NCI-H2107 treated with DMSO at 0.1 percent for 48 hours (cell line): ENCODE results near the gene PALMD.

ENCODE experiments used
- DNase-seq: peaks from one replicate; lab custom pipeline; 2025; ENCODE audit not compliant: unreplicated experiment; lab: John Stamatoyannopoulos, UW

PALMD gene, protein sequence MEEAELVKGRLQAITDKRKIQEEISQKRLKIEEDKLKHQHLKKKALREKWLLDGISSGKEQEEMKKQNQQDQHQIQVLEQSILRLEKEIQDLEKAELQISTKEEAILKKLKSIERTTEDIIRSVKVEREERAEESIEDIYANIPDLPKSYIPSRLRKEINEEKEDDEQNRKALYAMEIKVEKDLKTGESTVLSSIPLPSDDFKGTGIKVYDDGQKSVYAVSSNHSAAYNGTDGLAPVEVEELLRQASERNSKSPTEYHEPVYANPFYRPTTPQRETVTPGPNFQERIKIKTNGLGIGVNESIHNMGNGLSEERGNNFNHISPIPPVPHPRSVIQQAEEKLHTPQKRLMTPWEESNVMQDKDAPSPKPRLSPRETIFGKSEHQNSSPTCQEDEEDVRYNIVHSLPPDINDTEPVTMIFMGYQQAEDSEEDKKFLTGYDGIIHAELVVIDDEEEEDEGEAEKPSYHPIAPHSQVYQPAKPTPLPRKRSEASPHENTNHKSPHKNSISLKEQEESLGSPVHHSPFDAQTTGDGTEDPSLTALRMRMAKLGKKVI

DNA sequence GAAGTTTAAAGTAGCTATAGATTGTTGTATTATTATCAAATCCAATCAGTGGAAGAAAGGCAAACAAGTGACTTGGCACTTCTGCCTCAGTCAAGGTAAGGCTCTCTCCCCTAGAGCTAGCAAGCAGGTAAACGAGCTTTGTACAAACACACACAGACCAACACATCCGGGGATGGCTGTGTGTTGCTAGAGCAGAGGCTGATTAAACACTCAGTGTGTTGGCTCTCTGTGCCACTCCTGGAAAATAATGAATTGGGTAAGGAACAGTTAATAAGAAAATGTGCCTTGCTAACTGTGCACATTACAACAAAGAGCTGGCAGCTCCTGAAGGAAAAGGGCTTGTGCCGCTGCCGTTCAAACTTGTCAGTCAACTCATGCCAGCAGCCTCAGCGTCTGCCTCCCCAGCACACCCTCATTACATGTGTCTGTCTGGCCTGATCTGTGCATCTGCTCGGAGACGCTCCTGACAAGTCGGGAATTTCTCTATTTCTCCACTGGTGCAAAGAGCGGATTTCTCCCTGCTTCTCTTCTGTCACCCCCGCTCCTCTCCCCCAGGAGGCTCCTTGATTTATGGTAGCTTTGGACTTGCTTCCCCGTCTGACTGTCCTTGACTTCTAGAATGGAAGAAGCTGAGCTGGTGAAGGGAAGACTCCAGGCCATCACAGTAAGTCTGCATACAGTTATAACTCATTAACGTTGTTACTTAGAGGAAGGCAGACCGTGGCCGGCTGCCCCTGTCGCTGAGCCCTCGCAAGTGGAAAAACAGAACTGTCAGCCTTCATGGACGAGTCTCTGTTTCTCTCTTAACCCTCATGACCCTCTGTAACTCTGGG lies at the start of gene PALMD:
Gene PALMD (plus strand): TSS at position 415 of the 833 bp plus-strand sequence. CDS start 205 bp downstream, at position 620.
- no peak for DNase-seq

DNA sequence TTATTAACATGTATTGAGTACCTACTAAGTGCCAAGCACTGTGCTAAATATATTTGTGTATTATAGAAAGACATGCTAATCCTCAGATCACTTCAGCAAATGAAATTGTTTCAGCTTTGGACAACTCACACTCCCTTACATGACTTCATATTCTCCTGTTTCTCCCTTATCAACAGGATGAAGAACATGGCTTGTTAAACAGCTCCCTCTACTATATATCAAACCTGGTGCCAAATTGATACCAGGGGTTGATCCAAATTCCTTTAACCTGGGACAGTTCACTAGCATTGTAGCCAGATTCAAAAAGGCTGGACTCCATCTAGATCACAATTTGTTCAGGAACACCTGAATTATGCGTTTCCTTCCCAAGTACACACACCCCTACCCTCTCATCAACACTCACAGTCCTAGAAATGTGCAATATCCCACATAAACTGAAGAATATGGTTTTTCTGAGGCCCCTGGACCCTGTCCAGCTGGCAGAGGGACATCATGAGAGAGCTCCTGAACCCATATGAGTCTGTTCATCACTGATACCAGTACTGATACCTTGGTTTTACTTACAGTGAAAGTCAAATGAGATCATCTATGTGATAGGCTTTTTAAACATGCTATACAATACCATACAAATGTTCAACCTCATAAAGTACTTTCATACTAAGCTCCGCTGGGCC lies 47.0 kb upstream of the PALMD start:
- no peak for DNase-seq

DNA sequence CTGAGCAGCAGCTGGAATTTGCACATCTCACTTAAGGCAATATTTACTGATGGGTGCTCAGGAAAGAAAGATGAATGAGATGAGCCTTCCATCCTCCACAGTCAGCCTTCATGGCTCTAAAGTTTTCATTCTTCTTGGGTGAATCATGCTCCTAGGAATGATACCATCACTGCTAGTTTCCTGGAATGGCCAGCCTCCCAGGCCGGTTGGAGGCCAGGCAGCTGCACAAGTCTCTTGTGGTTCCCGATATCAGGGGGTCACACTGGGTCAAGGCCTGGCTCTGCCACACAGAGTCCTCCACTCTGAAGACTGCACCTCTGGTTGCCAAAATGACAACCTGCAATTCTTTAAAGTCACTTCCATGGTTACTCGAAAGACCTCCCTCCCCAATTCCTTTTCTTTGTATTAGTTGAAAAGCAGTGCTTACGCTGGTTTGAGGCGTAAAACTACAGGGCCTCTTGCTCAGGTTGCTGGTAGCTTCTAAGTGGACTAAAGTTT lies 46.2 kb upstream of the PALMD start:
- no peak for DNase-seq

DNA sequence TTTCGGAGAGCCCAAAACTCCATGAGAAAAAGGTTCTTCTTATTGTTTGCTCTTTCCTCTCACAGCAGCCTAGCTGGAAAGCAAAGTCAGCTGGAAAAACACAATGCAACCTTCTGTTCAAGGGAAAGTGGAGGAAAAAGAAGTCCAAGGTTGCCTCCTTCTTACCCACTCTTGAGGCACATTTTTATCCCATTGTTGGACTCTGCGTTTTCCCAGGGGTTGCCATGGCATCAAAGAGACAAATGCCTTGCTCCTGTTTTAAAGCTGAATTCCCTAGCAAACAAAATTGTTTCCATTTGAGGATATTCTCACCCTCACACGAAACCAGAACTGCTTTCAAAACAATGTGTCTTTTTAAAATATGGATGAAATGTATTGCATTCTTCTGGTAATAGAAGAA lies 45.1 kb upstream of the PALMD start:
- DNase-seq: no peak

DNA sequence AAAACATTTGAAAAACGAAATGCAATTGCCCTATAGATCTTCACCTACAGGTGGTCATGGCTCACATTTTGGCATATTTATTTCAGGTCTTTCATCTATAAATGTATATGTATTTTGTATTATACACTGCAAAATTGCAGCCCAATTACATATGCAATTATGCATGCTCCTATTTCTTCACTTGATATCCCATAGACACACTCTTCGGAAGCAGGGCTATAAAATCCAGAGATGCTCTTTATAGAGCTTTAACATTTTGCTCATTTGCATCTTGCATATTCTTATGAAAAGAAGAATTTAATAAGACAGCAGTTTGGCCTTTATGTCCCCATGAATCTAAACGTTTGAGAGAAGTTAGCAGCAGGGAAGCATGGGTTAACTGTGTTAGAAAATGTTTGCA lies 44.7 kb upstream of the PALMD start:
- DNase-seq: no peak

DNA sequence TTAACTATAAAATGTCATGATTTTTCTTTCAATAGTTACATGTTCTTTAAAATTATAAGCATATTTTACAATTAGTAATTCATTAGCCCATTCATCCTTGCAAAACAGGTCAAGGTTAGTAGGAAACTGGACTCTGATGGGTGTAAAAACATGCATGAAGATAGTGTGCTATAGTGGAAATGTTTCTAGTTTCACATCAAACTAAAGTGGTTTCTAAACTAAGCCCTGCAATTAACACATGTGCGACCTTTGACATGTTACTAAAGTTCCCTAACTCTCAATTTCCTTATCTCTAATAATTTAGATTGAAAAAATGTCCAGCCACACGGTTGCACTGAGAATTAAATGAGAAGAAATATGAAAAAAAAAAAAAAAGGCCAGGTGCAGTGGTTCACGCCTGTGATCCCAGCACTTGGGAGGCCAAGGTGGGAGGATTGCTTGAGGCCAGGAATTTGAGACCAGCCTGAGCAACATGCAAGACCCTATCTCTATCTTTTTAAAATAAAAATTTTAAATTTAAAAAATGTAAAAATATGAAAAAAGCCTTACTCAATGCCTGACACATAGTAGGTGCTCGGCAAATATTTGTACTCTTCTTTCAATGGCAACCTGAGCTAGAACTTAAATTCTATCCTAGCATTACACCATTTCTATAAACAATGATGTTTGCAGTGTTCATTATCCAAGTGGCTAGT lies 44.1 kb upstream of the PALMD start:
- no peak for DNase-seq

DNA sequence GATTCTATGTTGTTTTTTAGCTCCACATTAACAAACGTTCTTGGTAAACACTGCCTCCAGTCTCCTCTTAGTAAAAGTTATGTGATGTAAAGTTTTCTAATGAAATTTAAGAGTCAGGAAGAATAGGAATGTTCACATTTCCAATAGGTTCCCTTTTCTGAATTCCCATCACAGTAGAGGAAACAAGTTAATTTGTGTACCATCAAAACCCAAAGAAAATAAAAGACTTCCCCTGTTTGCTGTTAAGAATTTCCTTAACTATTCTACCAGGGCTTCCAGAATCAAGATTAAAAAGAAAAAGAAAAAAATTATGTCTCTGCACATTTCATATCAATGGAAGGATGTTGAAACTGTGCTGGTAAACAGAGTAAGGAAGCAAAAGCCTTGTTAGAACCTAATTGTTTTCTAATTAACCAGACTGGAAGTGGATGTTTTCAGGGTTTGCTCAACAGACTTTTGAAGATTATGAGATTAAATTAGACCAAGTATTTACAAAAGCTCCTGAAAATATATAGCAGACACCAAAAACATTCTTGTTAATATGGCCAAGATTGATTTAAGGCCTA lies 43.4 kb upstream of the PALMD start:
- DNase-seq: no peak

DNA sequence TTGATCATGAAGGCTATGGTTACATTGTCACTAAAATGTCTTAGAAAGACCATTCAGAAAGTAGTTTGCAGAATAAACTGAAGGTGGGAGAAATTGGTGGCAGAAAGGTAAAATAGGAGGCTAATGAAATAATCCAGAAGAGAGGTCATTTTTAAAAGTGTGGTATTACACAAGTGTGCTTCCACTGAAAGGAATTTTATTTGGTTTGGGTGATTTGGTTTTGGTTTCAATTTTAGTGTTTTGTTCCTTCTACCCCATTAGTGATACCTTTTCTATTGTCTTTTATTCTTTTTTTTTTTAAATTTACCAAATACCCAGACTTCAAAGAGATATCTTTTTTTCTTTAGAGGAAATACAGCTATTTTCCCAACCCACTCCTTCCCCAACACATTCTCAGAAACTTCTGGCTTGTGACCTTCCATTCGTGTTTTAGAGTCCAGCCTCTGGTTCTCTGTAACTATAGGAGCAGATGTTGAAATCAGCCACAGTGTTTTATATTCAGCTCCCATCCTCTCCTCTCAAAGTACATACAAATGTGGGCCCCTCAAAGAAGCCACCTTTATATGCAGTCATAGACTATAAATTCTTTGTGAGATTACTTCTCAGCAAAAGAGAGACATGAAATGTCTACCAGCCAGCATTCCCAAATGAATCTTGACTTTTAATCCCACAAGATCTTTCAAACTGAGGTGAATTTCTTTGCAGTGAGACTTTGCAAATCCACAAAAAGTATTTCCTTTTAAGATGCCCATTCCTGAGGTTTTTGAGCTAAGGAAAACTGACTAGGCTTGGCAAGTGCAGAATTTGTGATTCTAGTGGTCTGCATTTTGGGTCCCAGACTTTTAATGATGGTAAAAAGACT lies 42.0 kb upstream of the PALMD start:
- DNase-seq: no peak

DNA sequence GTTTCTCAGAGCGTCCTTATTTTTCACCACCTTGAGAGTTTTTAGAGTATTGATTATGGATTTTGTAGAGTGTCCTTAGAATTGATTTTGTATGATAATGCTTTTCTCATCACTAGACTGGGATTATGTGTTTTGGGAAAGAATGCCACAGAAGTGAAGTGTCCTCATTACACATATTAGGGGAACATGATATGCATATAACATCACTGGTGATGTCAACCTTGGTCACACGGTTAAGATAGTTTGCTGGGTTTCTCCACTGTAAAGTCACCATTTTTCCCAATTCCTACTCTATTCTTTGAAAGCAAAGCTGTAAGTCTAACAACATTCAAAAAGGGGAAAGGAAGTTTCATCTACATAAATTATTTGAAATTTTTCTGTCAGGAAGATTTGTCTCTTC lies 39.6 kb upstream of the PALMD start:
- no peak for DNase-seq

DNA sequence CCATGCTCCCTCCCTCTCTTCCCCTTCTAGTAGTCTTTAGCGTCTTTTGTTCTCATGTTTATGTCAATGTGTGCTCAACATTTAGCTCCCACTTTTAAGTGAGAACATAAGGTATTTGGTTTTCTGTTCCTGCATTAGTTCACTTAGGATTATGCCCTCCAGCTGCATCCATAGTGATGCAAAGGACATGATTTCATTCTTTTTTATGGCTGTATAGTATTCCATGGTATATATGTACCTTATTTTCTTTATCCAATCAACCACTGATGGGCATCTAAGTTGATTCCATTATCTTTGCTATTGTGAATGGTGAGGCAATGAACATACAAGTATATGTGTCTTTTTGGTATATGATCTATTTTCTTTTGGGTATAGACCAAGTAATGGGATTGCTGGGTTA lies 38.3 kb upstream of the PALMD start:
- no peak for DNase-seq

DNA sequence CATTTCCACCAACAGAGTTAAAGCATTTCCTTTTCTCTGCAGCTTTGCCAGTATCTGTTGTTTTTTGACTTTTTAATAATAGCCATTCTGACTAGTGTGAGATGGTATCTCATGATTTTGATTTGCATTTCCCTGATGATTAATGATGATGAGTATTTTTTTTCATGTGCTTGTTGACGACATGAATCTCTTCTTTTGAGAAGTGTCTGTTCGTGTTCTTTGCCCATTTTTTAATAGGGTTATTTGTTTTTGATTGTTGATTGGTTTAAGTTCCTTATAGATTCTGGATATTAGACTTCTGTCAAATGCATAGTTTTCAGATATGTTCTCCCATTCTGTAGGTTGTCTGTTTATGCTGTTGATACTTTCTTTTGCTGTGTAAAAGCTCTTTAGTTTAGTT lies 37.9 kb upstream of the PALMD start:
- no peak for DNase-seq

DNA sequence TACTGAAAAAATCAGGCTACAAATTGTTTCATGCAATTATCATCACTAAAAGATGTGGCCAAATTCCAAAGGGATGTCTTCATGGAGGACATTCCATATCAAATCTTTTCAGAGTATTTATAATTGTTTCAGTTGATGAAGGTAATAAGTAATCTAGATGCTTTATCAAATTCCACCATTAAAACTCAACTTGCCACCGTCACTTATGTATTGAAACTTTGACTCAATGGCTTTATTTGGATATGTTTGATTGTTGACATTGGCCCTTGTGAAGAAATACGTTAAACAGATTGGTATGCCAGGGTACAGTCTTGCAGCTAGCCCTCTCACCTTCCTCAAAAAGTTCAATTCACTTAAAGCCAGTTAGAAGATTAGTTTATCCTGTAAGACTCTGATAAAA lies 32.2 kb upstream of the PALMD start:
- no peak for DNase-seq

DNA sequence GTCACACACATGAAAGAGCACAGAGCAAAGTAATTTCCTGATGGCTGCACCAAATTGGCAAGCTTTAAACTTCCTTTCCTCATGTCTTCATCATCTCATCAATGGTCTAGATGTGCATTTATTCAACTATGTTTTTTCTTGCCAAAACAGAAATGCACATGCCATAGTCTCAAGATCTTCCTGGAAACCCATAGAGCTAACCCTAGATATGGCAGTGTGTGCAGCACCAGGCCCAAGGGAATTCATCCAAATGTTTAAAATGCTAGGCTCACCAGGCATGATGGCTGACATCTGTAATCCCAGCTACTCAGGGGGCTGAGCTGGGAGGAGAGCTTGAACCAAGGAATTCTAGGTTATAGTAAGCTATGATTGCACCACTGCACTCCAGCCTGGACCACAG lies 31.2 kb upstream of the PALMD start:
- no peak for DNase-seq

DNA sequence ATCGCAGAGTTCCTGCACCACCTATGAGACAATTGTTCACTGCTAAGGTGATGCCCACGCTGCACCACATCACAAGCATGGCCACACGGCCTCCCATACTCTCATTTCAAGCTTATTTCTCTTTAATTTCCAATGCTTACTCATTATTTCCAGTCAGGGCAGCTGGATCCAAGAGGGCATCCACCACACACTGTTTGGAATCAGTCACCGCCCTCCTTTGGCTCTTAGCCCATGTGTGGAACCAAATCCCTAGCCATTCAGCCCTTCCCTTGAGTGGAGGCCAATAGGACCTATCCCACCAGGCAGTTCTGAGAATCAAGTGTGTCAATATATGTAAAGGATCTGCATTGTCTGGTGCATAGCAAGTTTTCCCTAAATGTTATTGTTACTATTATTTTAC lies 26.3 kb upstream of the PALMD start:
- no peak for DNase-seq

DNA sequence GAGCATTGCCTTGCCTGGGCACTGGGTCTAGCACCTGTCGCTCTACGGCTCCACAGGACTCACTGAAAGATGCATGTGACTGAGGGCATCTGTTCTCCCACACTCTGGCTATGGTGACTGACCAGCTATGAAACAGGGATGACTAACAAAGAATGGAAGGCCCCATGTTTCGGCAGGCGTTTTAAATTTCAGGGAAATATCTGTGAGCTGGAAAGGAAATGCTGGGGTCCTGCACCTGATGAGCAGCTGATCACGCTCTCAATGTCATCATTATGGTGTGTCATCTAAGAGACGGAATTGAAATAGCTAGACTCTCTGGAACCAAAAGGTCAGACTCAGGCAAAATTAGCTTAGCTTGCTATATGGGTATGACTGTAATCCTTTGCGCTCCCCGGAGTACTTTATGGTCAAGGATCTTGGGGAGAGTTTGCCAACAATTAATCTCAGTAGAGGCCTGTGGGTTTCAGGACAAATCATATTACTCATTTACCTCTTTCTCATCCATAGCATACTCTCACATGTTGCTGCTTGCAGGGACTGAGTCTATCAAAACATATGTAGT lies 24.5 kb upstream of the PALMD start:
- no peak for DNase-seq

DNA sequence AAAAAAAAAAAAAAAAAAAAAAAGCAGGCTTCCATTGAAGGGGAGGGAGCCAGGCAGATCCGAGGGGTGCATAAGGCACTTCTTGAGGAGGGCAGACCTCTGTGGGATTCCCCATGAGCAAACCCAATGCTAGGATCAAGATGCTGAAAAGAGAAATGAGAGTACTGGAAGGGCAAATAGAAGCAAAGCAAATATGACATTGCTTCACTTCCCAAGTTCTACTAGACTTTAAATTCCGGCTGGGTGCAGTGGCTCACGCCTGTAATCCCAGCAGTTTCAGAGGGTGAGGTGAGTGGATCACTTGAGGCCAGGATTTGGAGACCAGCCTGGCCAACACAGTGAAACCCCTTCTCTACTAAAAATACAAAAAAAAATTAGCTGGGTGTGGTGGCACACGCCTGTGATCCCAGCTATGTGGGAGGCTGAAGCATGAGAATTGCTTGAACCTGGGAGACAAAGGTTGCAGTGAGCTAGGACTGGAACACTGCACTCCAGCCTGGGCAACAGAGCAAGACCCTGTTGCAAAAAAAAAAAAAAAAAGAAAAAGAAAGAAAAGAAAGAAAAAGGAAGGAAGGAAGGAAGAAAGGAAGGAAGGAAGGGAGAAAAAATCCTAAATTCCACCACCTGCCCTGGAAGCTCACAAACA lies 23.1 kb upstream of the PALMD start:
- no peak for DNase-seq

DNA sequence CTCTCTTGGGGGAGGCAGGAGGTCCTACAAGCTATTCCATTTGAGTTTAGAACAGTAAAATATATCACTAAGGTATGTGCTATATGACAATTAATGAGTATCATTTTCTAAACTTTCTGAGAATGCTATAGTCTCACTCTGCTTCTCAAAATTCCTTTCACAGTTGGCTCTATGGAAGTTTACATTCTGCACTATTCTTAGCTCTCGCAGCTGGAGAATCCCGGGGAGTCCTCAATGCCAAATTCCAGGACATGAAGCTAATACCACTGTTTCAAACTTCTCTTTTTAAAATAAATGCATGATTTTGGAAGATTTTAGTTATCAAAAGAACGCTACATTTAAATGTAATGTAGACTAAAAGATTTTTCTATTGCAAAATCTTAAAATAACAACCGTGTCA lies 22.4 kb upstream of the PALMD start:
- DNase-seq: no peak

DNA sequence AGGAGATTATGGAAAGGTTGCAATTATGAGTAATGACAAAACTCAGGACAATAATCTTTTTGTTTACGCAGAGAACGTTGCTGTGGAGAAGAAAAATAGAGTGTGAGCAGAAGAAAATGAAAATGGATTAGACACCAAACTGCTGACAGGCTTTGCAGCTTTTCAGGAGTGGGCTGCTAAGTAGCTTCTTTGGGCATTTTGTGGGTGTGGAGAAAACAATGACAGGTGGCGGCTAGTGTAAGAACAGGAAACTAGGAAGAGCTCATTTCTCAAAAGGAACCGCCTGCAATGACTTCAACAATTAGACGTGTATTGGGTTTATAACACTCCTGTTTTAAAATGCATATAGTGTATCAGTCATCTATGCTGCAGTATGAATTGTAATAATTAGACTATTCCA lies 18.3 kb upstream of the PALMD start:
- DNase-seq: peak; percentile 25

DNA sequence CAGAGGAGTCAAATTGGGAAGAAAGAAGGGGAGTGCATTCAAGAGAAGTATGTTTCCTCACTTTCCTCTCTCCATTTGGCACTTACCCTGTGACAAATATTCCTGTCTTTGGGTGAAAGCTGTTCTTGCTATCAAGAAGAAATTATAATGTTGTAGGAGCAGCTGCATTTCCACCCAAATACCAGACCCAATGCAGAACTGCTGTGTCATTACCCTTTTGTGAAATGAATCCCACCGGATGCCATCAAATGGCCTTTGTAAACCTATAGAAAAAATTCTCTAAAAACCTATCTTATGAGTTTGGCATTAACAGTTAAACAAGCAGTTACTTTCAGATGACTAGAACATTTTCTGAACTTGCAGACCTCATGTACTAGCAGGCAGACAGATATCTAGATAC lies 16.7 kb upstream of the PALMD start:
- no peak for DNase-seq
